Glomerular visceral epithelial cell (primary cell): ENCODE data around the gene TANGO6.
"Not testable (repeated sequence)": the region's sequence is repeated elsewhere in the genome, so short reads cannot be mapped to it uniquely, and the experiment has no call there.

Experiments
- DNase-seq: peaks from one replicate; pipeline ENCODE4 v3.0.0-alpha.2; 2016; ENCODE audit errors: extremely low spot score

The TANGO6 gene

GRCh38 chr16:69012906-69013305, 169.6 kb downstream of the TANGO6 start:
- no peak for DNase-seq

GRCh38 chr16:69013991-69014390, 170.7 kb downstream of the TANGO6 start:
- peak; percentile 11 for DNase-seq

GRCh38 chr16:69014811-69015210, 171.5 kb downstream of the TANGO6 start:
- no peak for DNase-seq

GRCh38 chr16:69017036-69017783, 173.9 kb downstream of the TANGO6 start:
- peak; percentile 74 for DNase-seq

- DNase-seq, result no peak
Measured at GRCh38 chr16:69019811-69020210, 176.5 kb downstream of the TANGO6 start.

GRCh38 chr16:69029121-69029520, 185.8 kb downstream of the TANGO6 start:
- DNase-seq, result no peak

- no peak for DNase-seq
Measured at GRCh38 chr16:69031877-69032301, 188.6 kb downstream of the TANGO6 start.

- no peak for DNase-seq
Measured at GRCh38 chr16:69033151-69033949, 190.0 kb downstream of the TANGO6 start.

- DNase-seq, result no peak
Measured at GRCh38 chr16:69035375-69035774, 192.0 kb downstream of the TANGO6 start.

GRCh38 chr16:69036399-69037091, 193.2 kb downstream of the TANGO6 start:
- no peak for DNase-seq

- DNase-seq, result no peak
Measured at GRCh38 chr16:69037373-69038160, 194.2 kb downstream of the TANGO6 start.

- DNase-seq, result no peak
Measured at GRCh38 chr16:69039333-69039941, 196.1 kb downstream of the TANGO6 start.

- no peak for DNase-seq
Measured at GRCh38 chr16:69040144-69040909, 197.0 kb downstream of the TANGO6 start.

- DNase-seq, result peak; percentile 57
Measured at GRCh38 chr16:69048328-69049120, 205.2 kb downstream of the TANGO6 start.

GRCh38 chr16:69049146-69049545, 205.8 kb downstream of the TANGO6 start:
- DNase-seq, result peak; percentile 60

GRCh38 chr16:69049603-69050375, 206.5 kb downstream of the TANGO6 start:
- DNase-seq, result no peak

GRCh38 chr16:69051517-69051830, 208.1 kb downstream of the TANGO6 start:
- not testable (repeated sequence) for DNase-seq

GRCh38 chr16:69055008-69055407, 211.7 kb downstream of the TANGO6 start:
- no peak for DNase-seq

GRCh38 chr16:69055980-69056379, 212.6 kb downstream of the TANGO6 start:
- DNase-seq, result no peak
